Calu3 (cell line): ENCODE data around the gene COA4. TPM values are rescaled to one million over a fixed set of nuclear protein-coding genes. Genes with fewer than 3 reads are reported as not detected.

Experiments
- BruUV-seq: library from RNA; stranded (reverse); fragments of 400-500 nt; replicated peaks from 2 replicates; lab custom pipeline; 2021; lab: Mats Ljungman, UMichigan
- CTCF ChIA-PET: fragments of 300-600 bp; sonication (Branson Sonifier 250); formaldehyde crosslinking; loops from one replicate; lab custom pipeline; 2022; ENCODE audit warnings: antibody characterized with exemption; lab: Charles Lee
- DNase-seq: peaks from one replicate; pipeline ENCODE4 v3.0.0; 2022
- H3K27ac Mint-ChIP-seq: one replicate; pipeline ENCODE4 v1.8.0; 2022; ENCODE audit warnings: mixed read lengths; ENCODE audit not compliant: unreplicated experiment
- H3K27me3 Mint-ChIP-seq: one replicate; pipeline ENCODE4 v1.8.0; 2022; ENCODE audit warnings: mixed read lengths; ENCODE audit not compliant: unreplicated experiment
- H3K36me3 Mint-ChIP-seq: one replicate; pipeline ENCODE4 v1.8.0; 2022; ENCODE audit warnings: mild to moderate bottlenecking, moderate library complexity, mixed read lengths; ENCODE audit not compliant: insufficient read depth, unreplicated experiment
- H3K4me1 Mint-ChIP-seq: one replicate; pipeline ENCODE4 v1.8.0; 2022; ENCODE audit warnings: mild to moderate bottlenecking, low read depth, mixed read lengths; ENCODE audit not compliant: unreplicated experiment
- H3K4me3 Mint-ChIP-seq: one replicate; pipeline ENCODE4 v1.8.0; 2022; ENCODE audit warnings: mild to moderate bottlenecking, low read depth, moderate library complexity, mixed read lengths; ENCODE audit not compliant: unreplicated experiment
- H3K9me3 Mint-ChIP-seq: one replicate; pipeline ENCODE4 v1.8.0; 2022; ENCODE audit warnings: low read depth, mixed read lengths; ENCODE audit not compliant: unreplicated experiment
- intact Hi-C: fragments of 100-400 bp; cut with micrococcal nuclease; formaldehyde crosslinking; loops from one replicate; pipeline ENCODE4 v1.10.0; 2022; ENCODE audit not compliant: unreplicated experiment
- total RNA-seq: library from RNA; stranded (reverse); gene quantifications from 2 replicates; pipeline ENCODE4 v1.2.3, GENCODE V29; 2022
- TF ChIP-seq, protein P1 (sequence below): fragments of 200-600 bp; IDR thresholded peaks from one replicate; pipeline ENCODE4 v1.8.0; 2022; ENCODE audit warnings: antibody characterized with exemption; ENCODE audit not compliant: unreplicated experiment

COA4 gene
- total RNA-seq, 1 experiment from 2014 or later, result 82.5 TPM

GRCh38 chr11:73859671-73860070 lies 17.0 kb downstream of the COA4 start:
- Mint-ChIP-seq H3K4me3 (no peak overlapping the region), H3K27me3 (no peaks in the 10 kb centered on the region), H3K27ac (no peak overlapping the region), H3K4me1 (no peaks in the 10 kb centered on the region), H3K36me3 (peaks cover 11% of the 10 kb centered on the region), H3K9me3 (no peaks in the 10 kb centered on the region)
- CTCF ChIA-PET, result no interaction called here
- DNase-seq, result no peak
- intact Hi-C loops, result no loop called here
- no TSS peak for BruUV-seq
- TF ChIP-seq, protein P1, sequence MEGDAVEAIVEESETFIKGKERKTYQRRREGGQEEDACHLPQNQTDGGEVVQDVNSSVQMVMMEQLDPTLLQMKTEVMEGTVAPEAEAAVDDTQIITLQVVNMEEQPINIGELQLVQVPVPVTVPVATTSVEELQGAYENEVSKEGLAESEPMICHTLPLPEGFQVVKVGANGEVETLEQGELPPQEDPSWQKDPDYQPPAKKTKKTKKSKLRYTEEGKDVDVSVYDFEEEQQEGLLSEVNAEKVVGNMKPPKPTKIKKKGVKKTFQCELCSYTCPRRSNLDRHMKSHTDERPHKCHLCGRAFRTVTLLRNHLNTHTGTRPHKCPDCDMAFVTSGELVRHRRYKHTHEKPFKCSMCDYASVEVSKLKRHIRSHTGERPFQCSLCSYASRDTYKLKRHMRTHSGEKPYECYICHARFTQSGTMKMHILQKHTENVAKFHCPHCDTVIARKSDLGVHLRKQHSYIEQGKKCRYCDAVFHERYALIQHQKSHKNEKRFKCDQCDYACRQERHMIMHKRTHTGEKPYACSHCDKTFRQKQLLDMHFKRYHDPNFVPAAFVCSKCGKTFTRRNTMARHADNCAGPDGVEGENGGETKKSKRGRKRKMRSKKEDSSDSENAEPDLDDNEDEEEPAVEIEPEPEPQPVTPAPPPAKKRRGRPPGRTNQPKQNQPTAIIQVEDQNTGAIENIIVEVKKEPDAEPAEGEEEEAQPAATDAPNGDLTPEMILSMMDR, result no peak

- CTCF ChIA-PET, result interaction anchor here (0.6 to 1.2 kb wide), 4 partner anchors 8 to 150 kb away, joined by 3 to 5 read pairs (median 4); no protein-coding TSS in a partner anchor
- H3K4me1 Mint-ChIP-seq, result no peaks in the 10 kb centered on the region
- TF ChIP-seq, protein P1, result no peak
- DNase-seq, result no peak
- H3K36me3 Mint-ChIP-seq, result peaks cover 7% of the 10 kb centered on the region
- no peak overlapping the region for H3K27ac Mint-ChIP-seq
- intact Hi-C loops, result no loop called here
- no TSS peak for BruUV-seq
- H3K27me3 Mint-ChIP-seq, result no peaks in the 10 kb centered on the region
- H3K9me3 Mint-ChIP-seq, result no peaks in the 10 kb centered on the region
- no peak overlapping the region for H3K4me3 Mint-ChIP-seq
Measured at GRCh38 chr11:73856031-73856567, 20.5 kb downstream of the COA4 start.

- TF ChIP-seq, protein P1, result no peak
- Mint-ChIP-seq H3K36me3 (peaks cover 7% of the 10 kb centered on the region), H3K27me3 (no peaks in the 10 kb centered on the region), H3K4me3 (no peak overlapping the region), H3K9me3 (no peaks in the 10 kb centered on the region), H3K4me1 (no peaks in the 10 kb centered on the region), H3K27ac (no peak overlapping the region)
- CTCF ChIA-PET, result no interaction called here
- intact Hi-C loops, result no loop called here
- BruUV-seq, result no TSS peak
- no peak for DNase-seq
Measured at GRCh38 chr11:73854680-73855079, 22.0 kb downstream of the COA4 start.

GRCh38 chr11:73852049-73852448 lies 24.6 kb downstream of the COA4 start:
- intact Hi-C loops, result no loop called here
- CTCF ChIA-PET, result no interaction called here
- no TSS peak for BruUV-seq

More at GRCh38 chr11:73852049-73852448, 24.6 kb downstream of the COA4 start:
- H3K27me3 Mint-ChIP-seq, result no peaks in the 10 kb centered on the region
- H3K36me3 Mint-ChIP-seq, result peaks cover under 1% of the 10 kb centered on the region
- no peak overlapping the region for H3K27ac Mint-ChIP-seq
- no peak for DNase-seq
- TF ChIP-seq, protein P1, result no peak
- no peak overlapping the region for H3K4me3 Mint-ChIP-seq
- H3K4me1 Mint-ChIP-seq, result no peaks in the 10 kb centered on the region
- H3K9me3 Mint-ChIP-seq, result no peaks in the 10 kb centered on the region
